GM12865 (cell line): ENCODE measurements around the gene PPARD.

Experiments
- DNase-seq: peaks from one replicate; pipeline ENCODE4 v3.0.0; 2010; ENCODE audit warnings: low read depth
- H3K4me3 ChIP-seq: 2 replicates; pipeline ENCODE4 v1.5.1; 2011; ENCODE audit warnings: mild to moderate bottlenecking, low read depth, low read length, control low read depth
- TF ChIP-seq, protein P1 (sequence below): IDR thresholded peaks from 2 replicates; pipeline ENCODE4 v1.5.1; 2011; ENCODE audit warnings: low read length, control low read depth, low read depth, inconsistent platforms; ENCODE audit not compliant: insufficient read depth; ENCODE audit errors: missing control alignments

Gene PPARD

DNA sequence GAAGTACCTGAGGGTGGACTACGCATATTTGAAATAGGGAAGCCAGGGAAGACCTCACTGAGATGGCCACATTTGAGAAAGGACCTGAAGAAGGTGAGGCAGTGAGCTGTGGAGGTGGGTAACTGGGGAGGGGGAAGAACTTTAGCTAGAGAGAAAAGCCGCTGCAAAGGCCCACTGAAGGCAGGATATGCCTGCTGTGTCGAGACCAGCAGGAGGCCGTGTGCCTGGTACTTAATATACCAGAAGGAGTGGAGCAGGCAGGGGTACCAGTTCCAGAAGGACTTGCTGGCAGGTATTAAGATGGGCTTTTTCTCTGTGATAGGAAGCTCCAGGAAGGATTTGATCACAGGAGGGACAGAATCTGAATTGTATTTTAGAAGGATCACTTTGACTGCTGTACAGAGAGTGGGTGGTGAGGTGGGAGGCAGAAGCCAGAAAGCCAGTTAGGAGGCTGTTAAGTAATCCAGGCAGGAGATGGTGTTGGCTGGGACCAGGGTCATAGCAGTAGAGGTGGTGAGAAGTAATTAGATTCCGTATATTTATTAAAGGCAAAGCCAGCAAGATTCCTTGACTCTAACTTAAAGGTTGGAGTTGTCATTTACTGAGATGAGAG, 55.6 kb downstream of the PPARD start:
- no peak overlapping the region for H3K4me3 ChIP-seq

DNA sequence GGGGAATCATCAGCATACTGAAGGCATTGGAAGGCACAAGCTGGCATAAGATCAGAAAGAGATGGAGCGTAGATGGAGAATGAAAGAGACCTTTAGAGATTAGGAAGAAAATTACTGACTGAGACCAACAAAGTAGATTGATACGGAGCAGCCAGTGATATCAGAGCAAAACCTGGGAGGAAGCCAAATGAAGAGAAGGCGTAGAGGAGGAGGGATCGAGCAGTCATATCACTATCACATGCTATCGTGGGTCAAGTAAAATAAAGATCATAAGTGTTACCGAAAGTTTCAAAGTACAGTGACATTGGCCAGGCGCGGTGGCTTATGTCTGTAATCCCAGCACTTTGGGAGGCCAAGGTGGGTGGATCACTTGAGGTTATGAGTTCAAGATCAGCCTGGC, 56.2 kb downstream of the PPARD start:
- DNase-seq: no peak

More for the DNA sequence above, 55.6 kb downstream of the PPARD start:
- TF ChIP-seq, protein P1, sequence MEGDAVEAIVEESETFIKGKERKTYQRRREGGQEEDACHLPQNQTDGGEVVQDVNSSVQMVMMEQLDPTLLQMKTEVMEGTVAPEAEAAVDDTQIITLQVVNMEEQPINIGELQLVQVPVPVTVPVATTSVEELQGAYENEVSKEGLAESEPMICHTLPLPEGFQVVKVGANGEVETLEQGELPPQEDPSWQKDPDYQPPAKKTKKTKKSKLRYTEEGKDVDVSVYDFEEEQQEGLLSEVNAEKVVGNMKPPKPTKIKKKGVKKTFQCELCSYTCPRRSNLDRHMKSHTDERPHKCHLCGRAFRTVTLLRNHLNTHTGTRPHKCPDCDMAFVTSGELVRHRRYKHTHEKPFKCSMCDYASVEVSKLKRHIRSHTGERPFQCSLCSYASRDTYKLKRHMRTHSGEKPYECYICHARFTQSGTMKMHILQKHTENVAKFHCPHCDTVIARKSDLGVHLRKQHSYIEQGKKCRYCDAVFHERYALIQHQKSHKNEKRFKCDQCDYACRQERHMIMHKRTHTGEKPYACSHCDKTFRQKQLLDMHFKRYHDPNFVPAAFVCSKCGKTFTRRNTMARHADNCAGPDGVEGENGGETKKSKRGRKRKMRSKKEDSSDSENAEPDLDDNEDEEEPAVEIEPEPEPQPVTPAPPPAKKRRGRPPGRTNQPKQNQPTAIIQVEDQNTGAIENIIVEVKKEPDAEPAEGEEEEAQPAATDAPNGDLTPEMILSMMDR: no peak
- no peak for DNase-seq

DNA sequence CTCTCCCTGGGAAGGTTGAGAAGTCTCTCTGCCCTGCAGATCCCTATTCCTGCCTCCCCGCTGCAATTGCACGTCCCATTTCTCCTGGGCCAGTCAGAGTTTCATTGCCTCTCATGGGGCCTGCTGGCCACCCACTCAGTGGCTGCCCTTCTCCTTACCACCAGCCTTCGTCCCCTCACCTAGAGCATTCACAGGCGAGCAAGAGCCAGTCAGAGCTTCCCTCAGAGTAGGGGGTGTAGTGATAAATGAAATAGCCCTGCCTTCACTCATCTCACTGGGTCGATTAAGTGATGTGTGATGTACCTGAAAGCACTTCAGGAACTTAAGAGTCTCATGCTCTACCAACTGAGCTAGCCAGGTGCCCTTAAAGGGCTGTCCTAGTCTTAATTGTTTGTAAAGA, 57.8 kb downstream of the PPARD start:
- TF ChIP-seq, protein P1: no peak
- no peak for DNase-seq

More for the DNA sequence above, 56.2 kb downstream of the PPARD start:
- H3K4me3 ChIP-seq: no peak overlapping the region
- TF ChIP-seq, protein P1: no peak

DNA sequence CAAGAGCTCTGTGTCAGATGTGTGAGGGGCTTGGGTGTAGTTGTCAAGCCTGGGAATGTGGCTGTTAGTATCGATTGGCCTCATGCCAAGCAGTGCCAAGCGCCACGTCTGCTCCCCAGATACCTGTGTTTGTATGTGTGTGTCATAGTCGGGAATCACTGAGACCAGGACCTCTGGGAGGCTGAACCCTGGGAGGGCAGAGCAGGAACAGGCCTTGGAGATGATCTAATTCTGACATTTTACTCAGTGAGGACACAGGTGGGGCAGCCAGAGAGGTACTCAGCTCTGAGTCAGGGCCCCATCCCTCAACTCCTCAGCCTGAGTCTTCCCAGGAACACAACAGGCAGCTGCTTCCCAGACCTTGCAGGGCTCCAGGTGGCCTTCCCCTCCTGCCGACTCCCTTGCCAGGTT, 58.5 kb downstream of the PPARD start:
- H3K4me3 ChIP-seq: no peak overlapping the region
- TF ChIP-seq, protein P1: no peak
- no peak for DNase-seq

More for the DNA sequence above, 57.8 kb downstream of the PPARD start:
- H3K4me3 ChIP-seq: no peak overlapping the region

DNA sequence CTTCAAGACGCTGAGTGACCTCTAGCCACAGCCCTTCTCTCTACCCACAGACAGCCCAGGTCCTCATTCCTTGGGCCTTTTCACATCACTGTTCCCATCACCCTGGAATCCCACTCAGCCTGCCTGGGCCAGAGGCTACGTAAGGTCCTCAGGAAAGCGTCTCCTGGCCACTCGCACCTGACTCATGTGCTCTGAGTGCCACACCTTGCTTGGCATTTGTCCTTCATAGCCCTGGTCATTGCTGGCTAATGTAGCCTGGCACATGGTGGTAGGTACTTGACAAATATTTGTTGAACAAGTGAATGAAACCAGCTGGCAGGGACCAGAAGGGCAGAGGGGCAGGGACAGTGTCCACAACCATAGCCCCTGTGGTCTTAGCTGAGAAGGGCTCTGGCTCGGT, 59.2 kb downstream of the PPARD start:
- no peak overlapping the region for H3K4me3 ChIP-seq
- TF ChIP-seq, protein P1: no peak
- DNase-seq: no peak

DNA sequence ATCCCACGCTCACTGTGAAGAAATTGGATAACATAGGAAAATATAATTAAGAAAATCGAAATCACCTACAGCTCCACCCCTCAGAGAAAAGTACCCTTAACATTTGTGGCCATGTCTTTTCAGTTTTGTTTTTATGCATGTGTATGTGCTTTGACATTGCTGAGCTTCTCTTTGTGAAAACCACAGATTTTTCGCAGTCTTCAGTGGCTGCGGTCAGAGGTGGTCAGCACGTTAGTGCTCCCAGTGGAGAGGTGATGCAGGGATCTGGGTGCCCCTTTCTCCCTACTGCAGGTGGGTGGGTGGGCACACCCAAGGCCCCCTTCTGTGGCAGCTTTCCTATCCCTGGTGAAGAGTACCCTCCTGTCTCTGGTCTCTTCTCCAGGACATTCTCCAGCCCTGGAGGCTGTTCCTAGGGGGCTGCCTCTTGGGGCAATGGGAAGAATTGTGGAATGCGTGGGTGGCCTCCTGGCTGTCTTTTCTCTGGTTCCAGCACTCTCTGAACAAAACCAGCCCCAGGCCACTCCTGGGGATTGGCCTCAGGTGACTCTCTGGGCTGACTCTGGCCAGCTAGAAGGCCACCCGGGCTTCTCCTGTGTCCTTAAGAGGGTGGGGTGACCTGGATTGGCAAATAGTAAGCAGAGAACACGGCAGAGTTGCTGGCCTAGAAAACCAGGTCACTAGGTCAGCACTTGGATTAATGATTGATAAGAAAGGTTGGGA, 59.9 kb downstream of the PPARD start:
- DNase-seq: peak; percentile 78

More for the DNA sequence above, 59.9 kb downstream of the PPARD start:
- no peak overlapping the region for H3K4me3 ChIP-seq
- TF ChIP-seq, protein P1: peak; percentile 16
